Psoas muscle (tissue), 8 donors: ENCODE measurements around the gene VPS51. TPM values are rescaled to one million over a fixed set of nuclear protein-coding genes. Genes with fewer than 3 reads are reported as not detected.

Experiments used
- ATAC-seq, 4 donors: fragments of 200-7000 bp; cut with Tn5 transposase; one replicate each; pipeline ENCODE4 v1.9.1; 2020; ENCODE audit warnings: moderate library complexity in 3 of 4, mild to moderate bottlenecking in 2 of 4
- DNase-seq, 2 donors: peaks; one replicate each; pipeline ENCODE4 v3.0.0-alpha.2; 2020
- H3K27ac ChIP-seq: fragments of 200-600 bp; one replicate; pipeline ENCODE4 v1.8.0; 2022
- H3K27me3 ChIP-seq, 3 donors: fragments of 200-600 bp in 1 of 3; one replicate each; pipeline versions ENCODE4 v1.6.1 to v1.8.0; 2013 to 2022; ENCODE audit warnings: low read length in 2 of 3, mild to moderate bottlenecking in 2 of 3, moderate library complexity in 1 of 3; ENCODE audit not compliant: insufficient read depth in 3 of 3
- H3K36me3 ChIP-seq, 2 donors: fragments of 200-600 bp in 1 of 2; one replicate each; pipeline versions ENCODE4 v1.6.1 to v1.8.0; 2013 to 2022; ENCODE audit warnings: low read depth in 1 of 2, mild to moderate bottlenecking in 1 of 2, moderate library complexity in 1 of 2; ENCODE audit not compliant: insufficient read depth in 1 of 2
- H3K4me1 ChIP-seq: fragments of 200-600 bp; one replicate; pipeline ENCODE4 v1.8.0; 2022
- H3K4me3 ChIP-seq: fragments of 200-600 bp; one replicate; pipeline ENCODE4 v1.8.0; 2022; ENCODE audit warnings: mild to moderate bottlenecking
- H3K9me3 ChIP-seq: fragments of 200-600 bp; one replicate; pipeline ENCODE4 v1.8.0; 2022
- WGBS, 3 donors: extraction: QIAGEN DNeasy Blood & Tissue Kit; methylation state at CpG; one replicate each; pipeline versions ENCODE4 v1.1.6 to v1.1.7; 2013; 5-methylcytosine and 5-hydroxymethylcytosine counted together
- intact Hi-C, 2 donors: fragments of 100-400 bp; cut with DNase I; formaldehyde crosslinking; loops; one replicate each; pipeline versions ENCODE4 v1.11.0 to v1.14.2; 2022
- polyA plus RNA-seq, 3 donors: library from polyadenylated mRNA; stranded (reverse); fragments of 200-250 nt; gene quantifications; one replicate each; pipeline ENCODE4 v1.2.3, GENCODE V29; 2013
- total RNA-seq, 4 donors: library from RNA; stranded (reverse); fragmentation: NEBNext Ultra II Directional in 2 of 4; extraction: Animal tissue kit (Norgen Biotek cat#: 25700) in 2 of 4; gene quantifications; one replicate each; pipeline versions ENCODE4 v1.2.1 to v1.2.4, GENCODE V29; 2021 to 2023
- TF ChIP-seq, protein P1 (sequence below): fragments of 200-600 bp; IDR thresholded peaks from one replicate; pipeline ENCODE4 v1.8.0; 2022; ENCODE audit warnings: antibody characterized with exemption
- donor health status: healthy with polysubstance abuse.
- donor health status: DM: no; HTN: no; CAD: no; lungs with moderate emphysema.
- donor health status: Bipolar disorder and iron deficiency.
- donor health status: healthy.
- donor health status: DM: yes; HTN: yes; CAD: no.
- donor health status: DM: no; HTN: no; CAD: no.
- donor health status: DM: no; HTN: no; CAD: no.
- donor health status: DM: yes; HTN: yes; CAD: no.

VPS51 gene
- total and polyA plus RNA-seq, 7 donors, result 60.3 to 110 (median 90.5) TPM

DNA sequence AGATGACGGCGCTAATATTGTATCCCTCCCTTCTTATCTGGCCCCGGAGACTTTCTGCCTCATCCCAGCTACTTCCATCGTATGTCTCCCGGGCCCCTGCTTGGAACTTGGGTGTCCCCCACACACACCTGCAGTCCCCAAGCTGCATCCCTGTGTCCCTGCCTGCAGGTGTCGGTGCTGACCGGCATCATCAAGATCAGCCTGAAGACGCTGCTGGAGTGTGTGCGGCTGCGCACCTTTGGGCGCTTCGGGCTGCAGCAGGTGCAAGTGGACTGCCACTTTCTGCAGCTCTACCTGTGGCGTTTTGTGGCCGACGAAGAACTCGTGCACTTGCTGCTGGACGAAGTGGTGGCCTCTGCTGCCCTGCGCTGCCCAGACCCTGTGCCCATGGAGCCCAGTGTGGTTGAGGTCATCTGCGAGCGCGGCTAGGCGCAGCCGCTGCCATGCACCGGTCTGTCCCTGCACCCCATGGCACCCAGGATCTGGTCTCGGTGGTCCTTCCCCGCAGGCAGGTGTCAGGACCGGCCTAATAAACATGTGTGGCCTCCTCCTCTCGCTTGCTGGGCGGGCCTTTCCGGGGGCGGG, 15.2 kb downstream of the VPS51 start:
- H3K27me3 ChIP-seq, result no peaks in the 10 kb centered on the region
- no peaks in the 10 kb centered on the region for H3K9me3 ChIP-seq
- intact Hi-C loops, result loop anchor here (2.0 to 10.0 kb wide), 3 partner anchors 70 to 266 kb away; partner anchors contain the start of genes ARL2 (in 1 of the 2), CAPN1 (in 1 of the 2) and CDC42BPG (in 1 of the 2)
- TF ChIP-seq, protein P1, sequence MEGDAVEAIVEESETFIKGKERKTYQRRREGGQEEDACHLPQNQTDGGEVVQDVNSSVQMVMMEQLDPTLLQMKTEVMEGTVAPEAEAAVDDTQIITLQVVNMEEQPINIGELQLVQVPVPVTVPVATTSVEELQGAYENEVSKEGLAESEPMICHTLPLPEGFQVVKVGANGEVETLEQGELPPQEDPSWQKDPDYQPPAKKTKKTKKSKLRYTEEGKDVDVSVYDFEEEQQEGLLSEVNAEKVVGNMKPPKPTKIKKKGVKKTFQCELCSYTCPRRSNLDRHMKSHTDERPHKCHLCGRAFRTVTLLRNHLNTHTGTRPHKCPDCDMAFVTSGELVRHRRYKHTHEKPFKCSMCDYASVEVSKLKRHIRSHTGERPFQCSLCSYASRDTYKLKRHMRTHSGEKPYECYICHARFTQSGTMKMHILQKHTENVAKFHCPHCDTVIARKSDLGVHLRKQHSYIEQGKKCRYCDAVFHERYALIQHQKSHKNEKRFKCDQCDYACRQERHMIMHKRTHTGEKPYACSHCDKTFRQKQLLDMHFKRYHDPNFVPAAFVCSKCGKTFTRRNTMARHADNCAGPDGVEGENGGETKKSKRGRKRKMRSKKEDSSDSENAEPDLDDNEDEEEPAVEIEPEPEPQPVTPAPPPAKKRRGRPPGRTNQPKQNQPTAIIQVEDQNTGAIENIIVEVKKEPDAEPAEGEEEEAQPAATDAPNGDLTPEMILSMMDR, result no peak
- no peak for DNase-seq
- peak overlapping the region; percentile 73 for H3K4me3 ChIP-seq
- WGBS, 3 donors, result 61 to 66% (median 64%) methylated on average over 30 to 31 of the region's 31 CpGs
- H3K36me3 ChIP-seq, result peaks cover 0 to 35% of the 10 kb centered on the region in 2 donors
- peak in 1 of 4 donors; percentile 0 for ATAC-seq
- peaks cover 26% of the 10 kb centered on the region for H3K4me1 ChIP-seq
- peak overlapping the region; percentile 46 for H3K27ac ChIP-seq

DNA sequence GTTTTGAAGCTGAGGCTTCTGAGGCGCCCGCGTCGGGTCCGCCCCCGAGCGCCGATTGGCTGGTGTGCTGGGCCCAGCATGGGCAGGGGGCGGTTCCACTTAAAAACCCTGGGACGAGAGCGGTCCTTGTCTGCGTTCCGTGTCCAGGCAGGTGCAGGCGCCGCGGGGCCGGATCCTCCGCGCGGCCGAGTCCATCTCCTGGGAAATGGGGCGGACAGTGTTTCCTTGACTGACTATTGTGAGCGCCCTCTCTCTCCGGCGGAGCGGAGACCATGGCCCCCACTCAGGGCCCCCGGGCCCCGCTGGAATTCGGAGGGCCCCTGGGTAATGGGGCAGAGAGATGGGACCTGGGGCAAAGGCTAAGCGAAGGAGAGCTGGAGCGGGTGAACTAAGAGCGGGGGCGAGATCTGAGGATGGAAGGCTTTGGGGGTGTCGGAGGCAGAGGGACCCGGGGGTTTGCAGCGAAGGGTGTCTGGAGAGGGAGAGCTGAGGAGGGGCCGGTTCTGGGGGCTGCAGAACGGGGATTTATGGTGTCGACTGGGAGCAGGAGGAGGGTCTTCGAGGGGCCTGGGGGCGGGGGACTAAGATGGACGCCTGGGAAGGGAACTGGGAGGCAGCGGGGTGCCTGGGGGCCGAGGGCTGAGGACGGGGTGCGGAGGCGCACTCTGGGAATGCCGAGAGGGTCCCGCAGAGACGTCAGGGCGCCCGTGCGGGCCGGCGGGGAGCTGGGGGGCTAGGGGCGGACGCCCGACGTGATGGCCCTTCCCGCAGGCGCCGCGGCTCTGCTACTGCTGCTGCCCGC, 15.9 kb downstream of the VPS51 start, which contains the start of gene TM7SF2:
TM7SF2 (plus strand) TSS at position 129 of the 802 bp plus-strand sequence; CDS start at position 273, 144 bp downstream.
- peak; percentile 85 to 92 (median 90) for ATAC-seq
- WGBS, 3 donors, result 0 to 2% (median 1%) methylated on average over 45 to 64 of the region's 64 CpGs

DNA sequence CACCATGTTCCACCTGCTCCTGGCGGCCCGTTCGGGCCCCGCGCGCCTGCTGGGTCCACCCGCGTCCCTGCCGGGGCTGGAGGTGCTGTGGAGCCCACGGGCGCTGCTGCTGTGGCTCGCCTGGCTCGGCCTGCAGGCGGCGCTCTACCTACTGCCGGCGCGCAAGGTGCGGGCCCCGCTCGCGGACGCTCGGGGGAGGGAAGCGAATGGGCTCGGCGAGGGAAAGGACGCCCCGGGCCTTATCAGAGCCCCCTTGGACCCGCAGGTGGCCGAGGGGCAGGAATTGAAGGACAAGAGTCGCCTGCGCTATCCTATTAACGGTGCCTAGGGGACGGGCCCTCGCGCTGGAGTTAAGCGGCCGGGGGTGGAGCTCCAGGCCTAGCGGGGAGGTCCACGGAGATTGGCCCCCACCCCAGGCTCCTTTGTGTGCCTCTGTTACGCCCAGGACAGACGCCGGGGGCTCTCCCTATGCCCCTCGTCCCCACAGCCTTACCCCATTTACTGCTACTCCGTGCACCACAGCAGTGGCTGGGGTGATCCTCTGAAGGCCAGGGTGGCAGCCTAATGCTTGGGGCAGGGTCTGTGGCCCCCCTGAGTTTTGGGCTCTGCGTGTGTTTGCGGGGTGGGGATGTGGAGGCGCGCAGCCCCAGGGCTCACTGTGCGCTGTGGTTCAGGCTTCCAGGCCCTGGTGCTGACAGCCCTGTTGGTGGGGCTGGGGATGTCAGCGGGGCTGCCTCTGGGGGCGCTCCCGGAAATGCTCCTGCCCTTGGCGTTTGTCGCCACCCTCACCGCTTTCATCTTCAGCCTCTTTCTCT, 16.7 kb downstream of the VPS51 start:
- H3K36me3 ChIP-seq, result peaks cover 0 to 33% of the 10 kb centered on the region in 2 donors
- H3K4me1 ChIP-seq, result peaks cover 31% of the 10 kb centered on the region
- WGBS, 3 donors, result 3 to 4% (median 4%) methylated on average over 45 to 57 of the region's 57 CpGs
- peak overlapping the region; percentile 73 for H3K4me3 ChIP-seq
- ATAC-seq, result peak; percentile 56 to 73 (median 68)
- H3K27me3 ChIP-seq, result no peaks in the 10 kb centered on the region
- peak; percentile 67 to 86 for DNase-seq
- intact Hi-C loops, result loop anchor here (5.0 to 10.0 kb wide), 2 partner anchors 100 to 268 kb away; partner anchors contain the start of genes ARL2 (in 1 of the 2) and CDC42BPG (in 1 of the 2)
- TF ChIP-seq, protein P1, result peak; percentile 83
- no peaks in the 10 kb centered on the region for H3K9me3 ChIP-seq
- peak overlapping the region; percentile 68 for H3K27ac ChIP-seq

More for the DNA sequence above, 15.9 kb downstream of the VPS51 start, which contains the start of gene TM7SF2:
- Histone ChIP-seq H3K36me3 (peaks cover 0 to 35% of the 10 kb centered on the region in 2 donors), H3K4me3 (peak within 1 kb of the TSS; percentile 73), H3K9me3 (no peaks in the 10 kb centered on the region), H3K4me1 (peaks cover 31% of the 10 kb centered on the region), H3K27ac (peak within 1 kb of the TSS; percentile 68), H3K27me3 (no peaks in the 10 kb centered on the region)
- peak; percentile 96 to 97 for DNase-seq
- intact Hi-C loops, result loop anchor here (2.0 to 10.0 kb wide), 3 partner anchors 69 to 267 kb away; partner anchors contain the start of genes ARL2 (in 1 of the 2), CAPN1 (in 1 of the 2) and CDC42BPG (in 1 of the 2)
- TF ChIP-seq, protein P1, result no peak

DNA sequence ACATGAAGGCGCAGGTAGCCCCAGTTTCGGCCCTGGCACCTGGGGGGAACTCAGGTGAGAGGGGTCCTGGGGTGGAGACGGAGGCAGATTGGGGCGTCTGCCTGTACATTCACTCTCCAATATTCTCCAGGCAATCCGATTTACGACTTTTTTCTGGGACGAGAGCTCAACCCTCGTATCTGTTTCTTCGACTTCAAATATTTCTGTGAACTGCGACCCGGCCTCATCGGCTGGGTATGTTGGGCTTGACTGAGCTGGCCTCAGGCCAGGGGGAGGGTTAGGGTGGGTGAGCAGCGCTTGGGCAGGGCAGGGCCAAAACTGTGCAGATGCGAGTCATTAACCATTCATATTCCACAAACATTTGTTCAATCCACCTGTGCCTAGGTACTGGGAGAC, 17.3 kb downstream of the VPS51 start:
- no peaks in the 10 kb centered on the region for H3K9me3 ChIP-seq
- ATAC-seq, result no peak
- H3K4me1 ChIP-seq, result peaks cover 31% of the 10 kb centered on the region
- WGBS, 3 donors, result 20 to 24% (median 23%) methylated on average over 14 of the region's 14 CpGs
- H3K36me3 ChIP-seq, result peaks cover 0 to 33% of the 10 kb centered on the region in 2 donors
- DNase-seq, result no peak
- intact Hi-C loops, result loop anchor here (5.0 to 10.0 kb wide), 2 partner anchors 101 to 269 kb away; partner anchors contain the start of genes ARL2 (in 1 of the 2) and CDC42BPG (in 1 of the 2)
- peak overlapping the region; percentile 73 for H3K4me3 ChIP-seq
- no peaks in the 10 kb centered on the region for H3K27me3 ChIP-seq
- TF ChIP-seq, protein P1, result no peak
- peak overlapping the region; percentile 15 for H3K27ac ChIP-seq
